Activated CD8-positive, alpha-beta memory T cell treated with anti-CD3 and anti-CD28 coated beads, Interleukin-2, amount 50 U/mL, for 48 hours (primary cell): ENCODE data around the gene ZCCHC8.
"Not testable (repeated sequence)": the region's sequence is repeated elsewhere in the genome, so short reads cannot be mapped to it uniquely, and the experiment has no call there.

Experiments
- DNase-seq: peaks from one replicate; pipeline ENCODE4 v3.0.0-alpha.2; 2020

Gene ZCCHC8

DNA sequence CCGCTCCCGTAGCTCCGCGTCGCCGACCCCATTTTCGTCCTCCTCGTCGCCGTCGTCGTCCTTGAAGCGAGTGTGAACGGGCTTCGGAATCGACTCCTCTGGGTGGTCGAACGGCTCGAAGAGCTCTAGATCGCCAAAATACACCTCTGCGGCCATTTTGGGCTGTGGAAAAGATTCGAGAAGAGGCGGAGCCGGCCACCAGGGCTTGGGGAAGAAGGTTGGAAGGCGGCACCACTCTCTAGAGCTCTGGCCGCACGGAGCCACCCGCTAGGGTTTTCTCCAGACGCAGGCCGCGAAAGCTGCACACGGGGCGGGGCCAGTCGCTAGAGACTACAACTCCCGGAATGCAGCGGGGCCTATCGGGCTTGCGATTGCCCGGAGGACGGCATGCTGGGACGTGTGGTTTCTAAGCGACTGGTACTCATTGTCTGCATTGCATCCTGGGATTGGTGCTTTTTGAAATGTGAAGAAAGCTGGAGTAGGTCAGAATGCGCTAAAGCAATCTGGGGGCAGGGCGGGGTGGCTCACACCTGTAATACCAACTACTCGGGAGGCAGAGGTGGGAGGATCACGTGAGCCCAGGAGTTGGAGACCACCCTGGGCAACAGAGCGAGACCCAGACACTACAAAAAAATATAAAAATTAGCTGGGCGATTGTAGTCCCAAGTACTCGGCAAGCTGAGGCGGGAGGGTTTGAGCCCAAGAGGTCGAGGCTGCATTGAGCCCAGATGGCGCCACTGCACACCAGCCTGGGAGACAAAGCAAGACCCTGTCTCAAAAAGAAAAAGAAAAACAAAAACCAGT is at the start of gene ZCCHC8:
TSS of gene ZCCHC8 (minus strand) at position 248 of the 804 bp plus-strand sequence. CDS start at position 156, 92 bp downstream.
- DNase-seq, result peak; percentile 96

DNA sequence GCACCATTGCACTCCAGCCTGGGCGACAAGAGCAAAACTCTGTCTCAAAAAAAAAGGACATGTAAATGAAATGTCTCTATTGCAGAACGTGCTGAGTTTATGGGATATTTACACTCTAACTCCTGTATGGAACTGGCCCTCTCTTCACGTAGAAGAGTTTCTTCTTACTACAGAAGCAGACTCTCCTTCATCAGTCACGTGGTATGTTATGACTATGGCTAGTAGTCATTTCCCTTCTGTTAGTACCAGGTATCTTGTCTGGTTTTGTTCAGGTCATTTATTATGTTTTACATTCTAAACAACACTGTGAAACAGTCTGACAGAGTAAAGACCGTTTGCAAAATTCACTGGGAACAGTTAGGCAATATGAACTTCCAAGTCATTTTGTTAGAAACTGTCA is 46.6 kb upstream of the ZCCHC8 start:
- no peak for DNase-seq

DNA sequence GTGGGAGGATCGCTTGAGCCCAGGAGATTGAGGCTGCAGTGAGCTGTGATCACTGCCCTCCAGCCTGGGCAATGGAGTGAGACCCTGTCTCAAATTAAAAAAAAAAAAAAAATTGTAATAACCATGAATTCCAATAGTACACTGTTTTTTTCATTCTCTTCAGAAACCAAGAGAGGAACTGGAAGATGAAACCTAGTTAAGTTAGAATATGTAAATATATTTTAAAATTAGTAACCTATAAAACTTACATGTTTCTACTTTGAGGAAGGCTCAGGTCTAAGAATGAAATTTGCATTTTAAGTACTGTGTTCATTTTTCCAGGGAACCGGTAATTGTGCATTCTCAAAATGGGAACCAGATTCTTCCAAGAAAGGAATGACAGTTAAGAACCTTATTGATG is 45.1 kb upstream of the ZCCHC8 start:
- DNase-seq, result no peak

DNA sequence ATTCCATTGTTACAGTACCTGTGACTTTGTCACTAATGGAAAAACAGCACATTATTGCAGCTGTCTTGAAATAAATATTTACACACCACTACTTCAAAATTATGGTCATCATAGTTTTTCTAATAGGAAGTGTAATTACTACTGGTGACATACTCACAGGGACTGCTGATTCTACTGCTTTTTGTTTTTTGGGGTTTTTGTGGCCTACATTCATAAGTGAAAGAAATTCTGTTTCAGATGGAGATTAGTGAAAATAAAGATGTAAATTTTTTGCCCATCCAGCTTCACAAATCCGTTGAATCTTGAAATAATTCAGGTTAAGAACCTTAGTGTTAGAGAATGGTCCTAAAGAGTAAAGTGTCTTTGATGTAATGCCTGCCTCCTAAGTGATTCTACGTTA is 43.8 kb upstream of the ZCCHC8 start:
- DNase-seq, result no peak

DNA sequence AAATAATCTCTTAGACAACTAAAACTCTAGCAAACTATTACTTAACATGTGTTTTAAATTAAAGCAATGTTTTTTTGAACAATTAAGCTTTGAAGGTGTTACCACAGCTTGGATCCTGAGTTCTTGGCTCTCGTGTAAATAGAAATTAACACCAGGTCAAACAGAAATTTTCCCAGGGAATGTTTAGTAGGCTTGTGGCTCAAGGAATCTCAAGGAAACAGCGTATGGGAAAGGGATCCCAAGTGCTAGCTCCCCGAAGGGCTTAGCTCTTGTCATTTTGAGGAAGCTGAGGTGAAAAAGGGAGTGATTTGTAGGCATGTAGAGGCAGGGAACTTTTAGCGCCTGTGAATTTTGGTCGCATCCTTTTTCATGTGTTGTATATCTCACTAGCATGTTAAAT is 37.8 kb upstream of the ZCCHC8 start:
- no peak for DNase-seq

DNA sequence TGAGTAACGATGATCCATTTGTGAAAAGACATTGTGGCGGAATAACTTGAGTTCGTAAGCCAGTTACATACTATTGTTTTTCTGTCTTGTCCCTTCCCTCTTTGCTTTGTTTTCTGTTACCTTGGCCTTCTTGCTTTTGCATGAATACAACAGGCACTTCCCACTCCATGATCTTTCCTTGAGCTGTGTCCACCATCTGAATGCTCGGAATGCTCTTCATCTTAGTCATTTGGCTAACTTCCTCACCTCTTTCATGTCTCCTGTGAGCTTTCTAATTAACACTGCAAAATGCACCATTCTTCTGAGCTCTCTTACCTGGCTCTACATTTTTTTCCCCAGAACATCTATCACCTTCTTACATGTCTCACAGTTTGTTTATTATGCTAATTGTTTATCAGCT is 36.3 kb upstream of the ZCCHC8 start:
- DNase-seq, result no peak

DNA sequence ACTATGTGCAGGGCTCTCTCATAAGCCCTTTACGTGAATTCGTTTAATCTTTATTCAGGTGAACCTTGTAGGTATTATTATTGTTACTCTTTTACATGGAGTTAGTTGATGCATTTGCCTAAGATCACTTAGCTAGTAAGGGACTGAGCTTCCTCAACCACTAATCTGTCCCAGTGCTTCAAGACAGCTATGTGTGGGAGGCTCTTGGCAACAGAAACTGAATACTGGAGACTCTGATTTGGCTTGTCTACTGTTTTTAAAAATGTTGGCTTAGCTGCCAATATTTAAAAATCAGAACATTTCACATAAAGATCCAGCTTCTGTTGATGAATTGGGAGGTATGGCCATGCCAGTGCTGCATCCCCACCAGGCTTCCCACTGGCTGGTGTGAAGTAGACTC is 33.1 kb upstream of the ZCCHC8 start:
- no peak for DNase-seq

DNA sequence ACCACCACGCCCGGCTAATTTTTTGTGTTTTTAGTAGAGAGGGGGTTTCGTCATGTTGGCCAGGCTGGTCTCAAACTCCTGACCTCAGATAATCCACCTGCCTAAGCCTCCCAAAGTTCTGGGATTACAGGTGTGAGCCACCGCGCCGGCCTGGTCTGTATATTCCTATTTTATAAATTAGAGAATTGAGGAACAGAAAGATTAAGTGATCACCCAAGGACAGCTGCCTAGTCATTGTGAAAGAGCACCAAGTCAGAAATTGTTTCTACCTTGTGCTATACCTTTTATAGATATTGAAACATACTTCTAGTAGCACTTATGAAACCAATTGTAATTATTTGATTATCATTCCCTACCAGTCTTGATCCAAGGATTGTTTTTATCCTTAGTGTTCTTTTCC is 28.3 kb upstream of the ZCCHC8 start:
- no peak for DNase-seq

DNA sequence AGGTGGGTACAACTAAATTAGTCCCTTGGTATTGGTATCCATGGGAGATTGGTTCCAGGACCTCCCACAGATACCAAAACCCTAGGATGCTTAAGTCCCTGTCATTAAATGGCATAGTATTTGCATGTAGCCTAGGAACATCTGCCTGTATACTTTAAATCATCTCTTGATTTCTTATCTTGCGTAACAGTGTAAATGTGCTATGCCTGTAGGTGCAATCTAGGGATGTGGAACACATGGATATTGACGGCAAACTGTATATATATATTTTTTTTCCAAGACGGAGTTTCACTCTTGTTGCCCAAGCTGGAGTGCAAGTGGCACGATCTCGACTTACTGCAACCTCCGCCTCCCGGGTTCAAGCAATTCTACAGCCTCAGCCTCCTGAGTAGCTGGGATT is 27.9 kb upstream of the ZCCHC8 start:
- DNase-seq, result no peak

DNA sequence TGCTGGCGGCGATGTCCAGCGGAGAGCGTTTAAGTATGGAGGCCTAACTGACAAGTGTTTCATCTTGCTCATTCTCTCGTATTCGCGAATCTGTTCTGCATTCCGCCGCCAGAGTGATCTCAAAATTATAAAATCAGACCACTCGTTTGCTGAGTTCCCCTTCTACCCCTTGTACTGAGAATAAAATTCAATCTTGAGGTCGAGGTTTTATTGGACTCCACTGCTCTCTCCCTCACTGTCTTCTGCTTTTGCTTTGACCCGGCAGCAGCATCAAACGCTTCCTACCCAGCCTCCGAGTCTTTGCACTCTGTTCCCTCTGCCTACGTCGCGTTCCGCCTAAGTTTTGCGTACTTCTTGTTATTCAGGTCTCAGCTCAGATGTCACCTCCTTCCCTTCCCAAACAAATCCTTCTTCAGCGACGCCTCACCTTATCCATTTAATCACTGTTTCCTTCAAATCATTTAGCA is 26.8 kb upstream of the ZCCHC8 start:
- no peak for DNase-seq

DNA sequence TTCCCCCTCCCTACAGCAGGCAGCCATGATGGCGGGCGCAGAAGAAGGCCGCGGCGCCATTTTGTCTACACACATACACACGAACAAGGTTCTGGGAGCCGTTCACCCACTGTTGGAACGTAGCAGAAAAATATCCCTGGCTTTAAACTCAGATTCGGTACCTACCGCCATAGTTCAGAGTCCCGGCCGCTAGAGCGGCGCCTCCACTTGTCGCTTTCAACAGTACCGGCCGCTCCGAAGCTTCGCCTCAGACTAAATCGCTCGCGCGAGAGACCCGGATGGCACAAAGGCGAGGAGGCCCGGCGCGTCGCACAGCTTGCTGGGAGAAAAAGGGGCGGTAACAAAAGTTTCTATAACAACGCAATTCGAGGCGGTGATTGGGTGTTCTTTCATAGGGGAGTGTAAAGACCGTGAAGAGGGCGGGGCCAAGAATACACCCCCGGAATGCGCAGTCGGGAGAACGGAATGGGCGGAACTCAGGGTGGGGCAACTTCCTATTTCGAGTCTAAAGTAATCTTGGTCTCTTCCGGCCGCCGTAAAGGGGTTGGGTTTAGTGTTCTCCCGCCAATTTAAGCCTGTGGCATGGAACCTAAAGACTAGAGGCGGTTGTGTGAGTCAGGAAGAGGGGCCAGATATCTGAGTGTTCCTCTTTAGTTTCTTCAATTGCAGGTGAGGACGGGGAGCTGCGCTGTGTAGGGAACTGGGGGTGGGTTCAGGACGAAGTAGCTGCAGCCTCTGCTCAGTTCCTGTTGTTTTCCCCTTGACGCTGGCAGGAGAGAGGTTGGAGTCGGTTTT is 26.1 kb upstream of the ZCCHC8 start, which contains the start of the genes KNTC1 and RSRC2:
TSS of gene KNTC1 (plus strand) at position 567 of the 795 bp plus-strand sequence. CDS start 2,815 bp downstream, outside the sequence.
TSS of gene RSRC2 (minus strand) at position 254 of the 795 bp plus-strand sequence. CDS start at position 171, 83 bp downstream.
- DNase-seq, result peak; percentile 96

DNA sequence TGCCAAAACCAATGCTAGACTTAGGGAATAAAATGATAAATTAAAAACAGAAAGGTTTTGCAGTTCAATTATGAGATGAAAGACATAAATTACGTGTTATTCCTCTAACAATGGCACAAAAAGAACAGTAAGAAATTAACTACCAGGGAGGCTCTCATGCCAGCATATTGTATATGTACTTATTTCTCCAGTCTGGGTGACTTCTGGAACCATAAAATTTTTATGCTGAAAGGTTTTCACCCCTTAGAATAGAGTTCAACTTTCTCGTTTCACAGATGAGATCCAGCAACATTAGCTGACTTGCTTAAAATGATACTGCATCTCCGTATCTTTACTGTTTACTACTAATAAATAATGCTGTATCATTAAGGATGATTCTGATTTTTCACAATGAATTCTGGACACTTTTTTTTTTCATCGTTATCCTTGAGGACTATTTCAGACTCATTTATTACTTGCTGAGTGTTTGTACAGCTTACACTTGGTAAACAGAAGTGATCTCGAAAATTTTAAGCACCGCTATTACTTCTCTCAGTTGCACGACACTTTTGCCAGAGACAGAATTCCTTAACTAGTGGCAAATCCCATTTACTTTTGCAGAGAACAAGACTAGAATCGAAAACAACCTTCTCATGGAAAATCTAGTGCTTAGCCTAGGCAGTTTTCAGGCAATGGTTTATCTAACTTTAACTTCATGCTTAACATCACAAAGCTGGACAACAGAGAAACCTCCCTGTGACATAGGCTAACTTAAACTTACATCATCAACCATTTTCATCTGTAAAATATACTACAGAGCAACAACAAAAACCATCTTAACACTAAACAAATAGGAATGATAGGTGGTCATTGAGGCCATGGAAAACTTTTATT is 23.4 kb upstream of the ZCCHC8 start:
- DNase-seq, result no peak

DNA sequence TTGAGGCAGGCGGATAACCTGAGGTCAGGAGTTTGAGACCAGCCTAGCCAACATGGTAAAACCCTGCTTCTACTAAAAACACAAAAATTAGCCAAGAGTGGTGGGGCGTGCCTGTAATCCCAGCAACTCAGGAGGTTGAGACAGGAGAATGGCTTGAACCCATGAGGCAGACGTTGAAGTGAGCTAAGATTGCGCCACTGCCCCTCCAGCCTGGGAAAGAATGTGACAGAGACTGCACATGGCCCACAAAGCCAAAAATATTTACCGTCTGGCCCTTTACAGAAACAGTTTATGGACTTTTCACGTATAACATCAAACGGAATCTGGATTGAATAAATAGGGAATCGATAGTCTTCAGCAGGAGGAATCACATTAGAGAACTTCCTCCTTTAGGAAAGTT is 22.5 kb upstream of the ZCCHC8 start:
- no peak for DNase-seq

DNA sequence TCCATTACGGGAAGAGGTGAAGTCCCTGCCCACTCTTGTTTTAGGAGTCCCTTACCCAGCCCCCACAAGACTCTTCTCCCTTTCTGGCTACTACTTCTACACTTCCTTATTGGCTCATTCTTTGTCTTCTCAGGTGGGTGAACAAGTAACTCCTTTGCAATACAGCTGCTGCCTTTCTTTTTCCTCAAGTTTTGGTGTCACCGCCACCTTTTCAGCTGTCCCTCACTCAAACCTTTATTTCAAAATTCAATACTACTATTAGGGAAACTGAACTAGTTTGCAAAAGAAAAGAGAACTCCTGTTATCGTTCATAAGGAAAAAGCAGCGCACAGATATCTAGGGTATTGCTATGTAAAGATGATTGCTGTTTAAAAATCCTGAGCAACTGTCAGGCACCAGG is 19.9 kb upstream of the ZCCHC8 start:
- no peak for DNase-seq

DNA sequence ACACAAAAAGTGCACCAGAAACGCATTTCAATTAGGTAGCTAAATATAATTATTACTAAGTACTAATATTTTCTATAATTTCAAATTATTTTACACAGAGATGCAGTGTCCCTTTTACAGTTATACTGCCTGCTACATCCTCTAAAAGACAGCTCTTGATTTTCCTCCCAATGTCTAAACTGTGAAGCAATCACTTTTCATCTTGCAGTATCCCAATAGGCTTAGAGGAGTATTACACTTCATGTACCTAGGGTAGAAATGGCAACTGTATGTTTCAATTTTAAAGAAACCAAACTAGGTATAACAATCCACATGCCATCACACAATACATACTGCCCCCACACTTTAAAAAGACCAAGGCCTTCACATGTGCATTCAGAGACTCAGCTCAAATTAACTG is 18.7 kb upstream of the ZCCHC8 start:
- DNase-seq, result no peak

DNA sequence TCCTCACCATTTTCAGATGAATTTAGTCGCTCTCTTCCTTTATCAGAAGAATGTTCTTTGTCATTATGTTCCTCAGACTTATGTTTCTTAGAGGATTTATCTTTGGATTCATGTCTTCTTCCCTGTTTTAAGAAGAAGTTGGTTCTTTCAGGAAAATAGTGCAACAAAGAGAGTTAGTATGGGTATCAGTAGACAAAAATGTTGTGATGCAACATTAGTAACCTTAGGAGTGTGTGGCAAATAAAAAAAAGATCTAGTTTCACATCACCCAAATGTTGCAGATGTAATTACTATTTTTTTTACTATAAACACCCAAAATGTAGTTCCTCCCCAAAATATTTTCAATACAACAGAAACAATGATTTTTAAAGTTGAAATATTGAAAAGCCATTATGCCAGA is 18.2 kb upstream of the ZCCHC8 start:
- DNase-seq, result no peak

DNA sequence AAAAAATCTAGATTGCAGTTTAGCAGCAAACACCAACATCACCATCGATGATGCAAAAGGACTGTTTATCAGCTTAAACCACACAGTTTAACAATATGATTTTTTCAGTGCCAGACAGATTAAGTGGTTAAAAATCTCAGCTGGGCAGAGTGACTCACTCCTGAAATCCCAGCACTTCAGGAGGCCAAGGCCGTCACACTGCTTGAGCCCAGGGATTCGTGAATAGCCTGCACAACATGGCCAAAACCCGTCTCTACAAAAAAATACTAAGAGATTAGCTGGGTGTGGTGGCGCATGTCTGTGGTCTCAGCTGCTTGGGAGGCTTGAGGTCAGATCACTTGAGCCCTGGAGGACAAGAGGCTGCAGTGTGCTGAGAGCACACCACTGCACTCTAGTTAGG is 17.1 kb upstream of the ZCCHC8 start:
- DNase-seq, result no peak

DNA sequence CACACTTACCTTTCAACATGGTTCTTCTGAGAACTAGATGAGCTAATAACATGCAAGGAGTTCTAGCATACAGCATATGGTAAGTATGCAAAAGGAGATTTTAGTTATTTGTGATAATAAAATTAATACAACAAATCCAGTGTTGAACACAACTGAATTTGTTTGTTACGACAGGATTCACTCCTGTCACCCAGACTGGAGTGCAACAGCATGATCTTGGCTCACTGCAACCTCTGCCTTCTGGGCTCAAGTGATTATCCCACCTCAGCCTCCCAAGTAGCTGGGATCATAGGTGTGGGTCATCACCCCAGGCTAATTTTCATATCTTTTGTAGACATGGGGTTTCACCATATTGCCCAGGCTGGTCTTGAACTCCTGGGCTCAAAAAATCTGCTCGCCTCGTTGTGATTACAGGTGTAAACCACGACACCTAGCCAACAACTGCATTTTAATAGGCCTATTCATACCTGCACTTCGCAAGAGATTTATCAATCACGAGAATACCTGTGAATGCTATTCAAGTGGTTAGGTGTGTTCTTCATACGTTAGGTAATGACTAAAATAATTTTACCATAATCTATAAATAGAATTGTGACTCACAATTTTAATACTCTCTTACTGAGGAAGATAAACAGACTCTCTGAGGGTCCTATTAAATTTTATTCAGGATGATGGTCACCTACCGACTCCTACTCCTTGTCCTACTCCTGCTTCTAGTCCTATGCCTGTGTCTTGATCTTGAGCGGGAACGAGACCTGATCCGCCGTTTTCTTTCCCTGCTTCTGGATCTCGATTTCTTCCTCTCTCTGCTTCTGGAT is 16.0 kb upstream of the ZCCHC8 start:
- no peak for DNase-seq

DNA sequence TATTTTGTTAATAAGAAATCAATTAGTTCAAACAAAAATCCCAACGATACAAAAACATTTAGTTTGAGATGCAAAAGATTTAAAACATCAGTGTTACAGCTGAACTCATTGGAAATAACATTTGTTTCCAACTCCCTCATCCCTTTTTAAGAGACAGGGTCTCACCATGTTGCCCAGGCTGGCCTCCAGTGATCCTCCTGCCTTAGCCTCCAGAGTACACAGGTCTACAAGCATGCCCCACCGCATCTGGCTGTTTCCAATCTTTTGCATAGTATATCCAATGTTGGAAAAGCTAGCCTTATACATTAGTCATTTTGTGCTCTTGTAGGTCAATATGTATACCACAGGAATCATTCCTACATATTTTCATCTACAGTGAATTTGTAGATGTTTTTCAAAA is 14.5 kb upstream of the ZCCHC8 start:
- DNase-seq, result no peak

DNA sequence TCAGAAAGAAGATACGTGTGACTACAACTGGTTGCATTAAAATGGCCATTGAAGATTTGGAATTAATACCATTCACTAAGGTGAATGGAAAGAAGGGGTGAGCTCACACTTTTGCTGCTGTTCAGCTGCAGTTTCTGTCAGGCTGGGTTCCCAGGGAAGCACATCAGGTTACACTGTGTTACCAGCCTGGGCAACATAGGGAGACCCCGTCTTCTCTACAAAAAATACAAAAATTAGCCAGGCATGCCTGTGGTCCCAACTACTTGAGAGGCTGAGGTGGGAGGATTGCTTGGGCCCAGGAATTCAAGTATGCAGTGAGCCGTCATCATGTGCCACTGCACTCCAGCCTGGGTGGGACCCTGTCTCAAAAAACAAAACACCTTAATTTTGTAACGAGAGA is 12.9 kb upstream of the ZCCHC8 start:
- no peak for DNase-seq

DNA sequence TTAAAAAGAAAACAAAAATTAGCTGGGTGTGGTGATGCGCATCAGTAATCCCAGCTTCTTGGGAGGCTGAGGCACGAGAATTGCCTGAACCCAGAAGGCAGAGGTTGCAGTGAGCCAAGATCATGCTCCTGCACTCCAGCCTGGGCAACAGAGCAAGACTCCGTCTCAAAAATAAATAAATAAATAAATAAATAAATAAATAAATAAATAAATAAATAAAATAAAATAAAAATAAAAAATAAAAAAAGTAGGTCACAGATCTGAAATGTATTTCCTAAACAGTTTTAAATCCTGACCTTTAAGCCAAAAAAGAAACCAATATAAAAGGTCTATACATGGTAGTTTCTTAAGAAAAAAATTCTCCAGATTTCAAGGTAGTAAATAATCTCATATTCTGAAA is 12.3 kb upstream of the ZCCHC8 start:
- not testable (repeated sequence) for DNase-seq

DNA sequence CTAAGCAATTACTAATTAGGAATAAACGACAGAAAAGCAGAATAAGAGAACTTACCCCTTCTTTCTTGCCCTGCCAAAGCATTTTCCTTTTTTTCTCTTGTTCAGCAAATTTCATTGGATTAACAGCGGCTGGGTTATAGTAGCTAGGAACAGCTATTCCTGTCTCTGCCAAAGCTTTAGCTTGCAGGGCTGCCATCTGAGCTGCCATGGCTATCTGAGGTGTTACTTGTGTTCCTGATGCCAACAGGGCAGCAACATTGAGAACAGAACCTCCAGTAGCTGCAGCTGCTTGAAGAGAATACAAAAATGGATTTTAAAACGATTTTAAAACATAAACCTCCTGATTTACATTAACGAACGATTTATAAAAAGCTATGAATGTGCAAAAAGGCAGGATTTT is 7.4 kb upstream of the ZCCHC8 start:
- no peak for DNase-seq
